H1 (cell line): ENCODE measurements around the gene SNRK. TPM values are rescaled to one million over a fixed set of nuclear protein-coding genes. Genes with fewer than 3 reads are reported as not detected.
A peak's percentile ranks its signal among the peaks of the same experiment; 100 is the strongest.

Experiments
- CTCF ChIA-PET: fragments of 300-600 bp; sonication (Branson Sonifier 250); formaldehyde crosslinking; loops from one replicate; lab custom pipeline; 2021; ENCODE audit not compliant: partially characterized antibody; lab: Charles Lee
- POLR2A ChIA-PET: fragments of 300-600 bp; sonication (Branson Sonifier 250); formaldehyde crosslinking; loops from one replicate; lab custom pipeline; 2021; ENCODE audit warnings: inconsistent platforms; ENCODE audit not compliant: partially characterized antibody; lab: Charles Lee
- DNase-seq, 2 experiments: peaks; one replicate each; pipeline versions ENCODE4 v3.0.0 to v3.0.0-alpha.2; 2010 to 2022; ENCODE audit warnings: low spot score in 2 of 2, low read depth in 1 of 2, mixed read lengths in 1 of 2
- FAIRE-seq: peaks from 2 replicates; lab custom pipeline; 2011; peaks lifted over from hg19 to GRCh38; lab: Jason Lieb, UNC
- H2AFZ ChIP-seq: 2 replicates; pipeline ENCODE4 v1.8.1; 2012; ENCODE audit warnings: low read length, inconsistent platforms
- H2AK5ac ChIP-seq: 2 replicates; pipeline ENCODE4 v1.6.1; 2013; ENCODE audit warnings: low read depth, low read length
- H2BK120ac ChIP-seq: replicated peaks from 2 replicates; pipeline ENCODE3; 2013; ENCODE audit warnings: low read depth, low read length, inconsistent platforms
- H2BK12ac ChIP-seq: 2 replicates; pipeline ENCODE4 v1.6.1; 2013; ENCODE audit warnings: low read depth, low read length
- H2BK15ac ChIP-seq: 2 replicates; pipeline ENCODE4 v1.6.1; 2013; ENCODE audit warnings: low read length
- H2BK20ac ChIP-seq: 2 replicates; pipeline ENCODE4 v1.6.1; 2013; ENCODE audit warnings: low read length
- H2BK5ac ChIP-seq: 2 replicates; pipeline ENCODE4 v1.6.1; 2013; ENCODE audit warnings: low read depth, low read length
- H3K14ac ChIP-seq: 2 replicates; pipeline ENCODE4 v1.6.1; 2013; ENCODE audit warnings: inconsistent platforms; ENCODE audit not compliant: insufficient read length
- H3K18ac ChIP-seq: 2 replicates; pipeline ENCODE4 v1.6.1; 2013; ENCODE audit warnings: low read length; ENCODE audit errors: extremely low read depth
- H3K23ac ChIP-seq: 2 replicates; pipeline ENCODE4 v1.6.1; 2013; ENCODE audit warnings: inconsistent platforms; ENCODE audit not compliant: insufficient read length
- H3K23me2 ChIP-seq: 2 replicates; pipeline ENCODE4 v1.6.1; 2013; ENCODE audit warnings: low read depth, low read length
- H3K27ac ChIP-seq: 2 replicates; pipeline ENCODE4 v1.6.1; 2011; ENCODE audit warnings: low read depth, low read length, inconsistent platforms
- H3K27me3 ChIP-seq, 4 experiments: replicated peaks in 1 of 4; 1 replicate in 1 of 4; 2 replicates in 3 of 4; pipeline versions ENCODE4 v1.6.1 to v1.8.1; 2011 to 2013; ENCODE audit warnings: low read length in 3 of 4, mild to moderate bottlenecking in 3 of 4, inconsistent platforms in 2 of 4, mixed read lengths in 2 of 4, moderate library complexity in 1 of 4; ENCODE audit not compliant: control insufficient read depth in 3 of 4, insufficient read depth in 3 of 4; ENCODE audit errors: extremely low read depth in 1 of 4
- H3K36me3 ChIP-seq, 4 experiments: 2 replicates each; pipeline versions ENCODE4 v1.6.1 to v1.8.1; 2011 to 2013; ENCODE audit warnings: mild to moderate bottlenecking in 4 of 4, low read length in 3 of 4, moderate library complexity in 2 of 4, control low read depth in 1 of 4, inconsistent platforms in 1 of 4; ENCODE audit not compliant: insufficient read depth in 4 of 4, control insufficient read depth in 2 of 4
- H3K4ac ChIP-seq: replicated peaks from 2 replicates; pipeline ENCODE3; 2013; ENCODE audit warnings: low read length, low read depth, mixed read lengths, inconsistent platforms; ENCODE audit not compliant: insufficient read length
- H3K4me1 ChIP-seq, 4 experiments: replicated peaks in 1 of 4; 1 replicate in 1 of 4; 2 replicates in 3 of 4; pipeline versions ENCODE4 v1.6.1 to v1.8.1; 2011 to 2013; ENCODE audit warnings: low read length in 3 of 4, inconsistent platforms in 2 of 4, mixed read lengths in 1 of 4; ENCODE audit not compliant: insufficient read depth in 4 of 4, control insufficient read depth in 3 of 4
- H3K4me2 ChIP-seq, 2 experiments: 2 replicates each; pipeline versions ENCODE4 v1.6.1 to v1.8.1; 2011 to 2013; ENCODE audit warnings: low read depth in 2 of 2, low read length in 2 of 2, control low read depth in 1 of 2, inconsistent platforms in 1 of 2, mild to moderate bottlenecking in 1 of 2; ENCODE audit not compliant: insufficient read depth in 1 of 2
- H3K4me3 ChIP-seq, 4 experiments: fragments of 200-600, 300-600 bp in 1 of 4; sonication (generic), shearing (Covaris generic), sonication (Bioruptor Twin) in 1 of 4; 2 replicates each; pipeline versions ENCODE4 v1.5.1 to v1.8.1; 2011 to 2016; ENCODE audit warnings: low read length in 4 of 4, low read depth in 3 of 4, control low read depth in 2 of 4, inconsistent platforms in 2 of 4, mild to moderate bottlenecking in 2 of 4, mixed read lengths in 1 of 4, moderate library complexity in 1 of 4; ENCODE audit not compliant: insufficient read depth in 2 of 4; ENCODE audit errors: extremely low read depth in 1 of 4
- H3K56ac ChIP-seq: replicated peaks from 2 replicates; pipeline ENCODE3; 2013; ENCODE audit warnings: low read depth, mild to moderate bottlenecking, mixed read lengths, low read length, inconsistent platforms; ENCODE audit not compliant: insufficient read length
- H3K79me1 ChIP-seq: 2 replicates; pipeline ENCODE4 v1.6.1; 2013; ENCODE audit warnings: low read depth, low read length, control low read depth
- H3K79me2 ChIP-seq, 2 experiments: 2 replicates each; pipeline versions ENCODE4 v1.6.1 to v1.8.1; 2012 to 2013; ENCODE audit warnings: low read length in 2 of 2, mild to moderate bottlenecking in 2 of 2, inconsistent platforms in 1 of 2; ENCODE audit not compliant: insufficient read depth in 2 of 2, control insufficient read depth in 1 of 2
- H3K9ac ChIP-seq, 4 experiments: replicated peaks in 1 of 4; 1 replicate in 1 of 4; 2 replicates in 3 of 4; pipeline versions ENCODE4 v1.6.1 to v1.8.1; 2011 to 2013; ENCODE audit warnings: low read depth in 3 of 4, low read length in 3 of 4, control low read depth in 2 of 4, mild to moderate bottlenecking in 2 of 4, moderate library complexity in 2 of 4, inconsistent platforms in 1 of 4; ENCODE audit errors: extremely low read depth in 1 of 4
- H3K9me3 ChIP-seq, 2 experiments: 2 replicates each; pipeline versions ENCODE4 v1.6.1 to v1.8.1; 2012 to 2013; ENCODE audit warnings: mild to moderate bottlenecking in 2 of 2, moderate library complexity in 2 of 2, control low read depth in 1 of 2, inconsistent platforms in 1 of 2, low read depth in 1 of 2, low read length in 1 of 2, mixed read lengths in 1 of 2; ENCODE audit not compliant: insufficient read depth in 2 of 2
- H4K20me1 ChIP-seq, 2 experiments: replicated peaks in 1 of 2; 2 replicates each; pipeline versions ENCODE3 to v1.8.1; 2011 to 2013; ENCODE audit warnings: inconsistent platforms in 2 of 2, low read length in 2 of 2, mild to moderate bottlenecking in 1 of 2; ENCODE audit not compliant: insufficient read depth in 2 of 2, control insufficient read depth in 1 of 2
- H4K5ac ChIP-seq: 2 replicates; pipeline ENCODE4 v1.6.1; 2013; ENCODE audit warnings: low read length, low read depth, mixed read lengths, inconsistent platforms; ENCODE audit not compliant: insufficient read length
- H4K8ac ChIP-seq: 2 replicates; pipeline ENCODE4 v1.8.0; 2013; ENCODE audit warnings: mild to moderate bottlenecking, moderate library complexity, low read length, inconsistent platforms; ENCODE audit not compliant: insufficient read depth; ENCODE audit errors: extremely low read depth
- H4K91ac ChIP-seq: replicated peaks from 2 replicates; pipeline ENCODE3; 2013; ENCODE audit warnings: low read length, mixed read lengths, inconsistent platforms; ENCODE audit not compliant: insufficient read length
- CHD2 ChIP-seq: IDR thresholded peaks from 2 replicates; pipeline ENCODE4 v1.6.1; 2012; ENCODE audit warnings: low read length, improper control_type of control experiment
- KDM1A ChIP-seq: fragments of 200-600, 300-600 bp; sonication (generic); IDR thresholded peaks from 2 replicates; pipeline ENCODE4 v1.7.1; 2016; ENCODE audit warnings: mild to moderate bottlenecking, low read length, borderline replicate concordance
- NANOG ChIP-seq: IDR thresholded peaks from 2 replicates; pipeline ENCODE4 v1.6.1; 2011; ENCODE audit warnings: low read length, low read depth, mild to moderate bottlenecking, inconsistent platforms; ENCODE audit not compliant: insufficient read depth, poor library complexity, severe bottlenecking
- SUZ12 ChIP-seq: fragments of 200-600 bp; sonication (generic); IDR thresholded peaks from 2 replicates; pipeline ENCODE4 v1.6.1; 2012; ENCODE audit warnings: mild to moderate bottlenecking, inconsistent platforms, low read length, moderate library complexity, mixed read lengths
- WGBS, 2 experiments: shearing (Covaris generic) in 1 of 2; methylation state at CpG; one replicate each; pipeline versions ENCODE4 v1.1.6 to v1.1.7; 2013 to 2015; ENCODE audit warnings: low lambda C conversion rate in 2 of 2, mixed read lengths in 2 of 2, inconsistent platforms in 1 of 2, low coverage in 1 of 2, missing lambda C conversion rate in 1 of 2; ENCODE audit not compliant: insufficient replicate concordance in 2 of 2, insufficient coverage in 1 of 2, insufficient read length in 1 of 2; ENCODE audit errors: extremely low coverage in 1 of 2, missing lambda C conversion rate in 1 of 2; 5-methylcytosine and 5-hydroxymethylcytosine counted together
- polyA plus RNA-seq, 7 experiments: library from polyadenylated mRNA; depleted of rRNA in 3 of 7; stranded (reverse) in 5 of 7; unstranded in 2 of 7; fragments of >200 nt in 5 of 7; fragments of 200-250 nt in 2 of 7; gene quantifications; 1 replicate in 5 of 7; 2 replicates in 1 of 7; 4 replicates in 1 of 7; pipeline versions ENCODE4 v1.2.1 to v1.2.3, GENCODE V29; 2011 to 2013; ENCODE audit warnings: missing spikeins in 2 of 7, mixed read lengths in 2 of 7
- total RNA-seq: library from RNA; stranded (reverse); fragmentation: NEBNext Ultra II Directional; extraction: Animal tissue kit (Norgen Biotek cat#: 25700); gene quantifications from 2 replicates; pipeline ENCODE4 v1.2.1, GENCODE V29; 2021

The SNRK gene
- total and polyA plus RNA-seq, 2 of the 8 experiments (the other 6 are each of a cell fraction or from before 2014, with no cell fraction given): 4.4 to 11.7 TPM

DNA sequence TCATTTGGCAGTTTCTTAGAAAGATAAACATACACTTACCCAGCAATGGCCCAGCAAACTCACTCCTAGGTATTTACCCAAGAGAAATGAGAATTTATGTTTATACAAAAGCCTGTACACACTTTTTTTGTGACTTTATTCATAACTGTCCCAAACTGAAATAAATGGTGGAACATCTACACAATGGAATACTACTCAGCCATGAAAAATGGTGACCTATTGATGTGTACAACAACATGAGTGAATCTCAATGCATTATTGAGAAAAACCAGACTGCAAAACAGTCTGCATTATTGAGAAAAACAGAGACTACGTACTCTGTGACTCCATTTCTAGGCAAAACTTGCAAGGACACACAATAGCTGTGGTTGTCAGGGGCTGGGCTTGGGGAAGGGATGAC is 37.2 kb downstream of the SNRK start:
- no peak overlapping the region for H2BK12ac ChIP-seq
- CTCF ChIA-PET: no interaction called here
- no peaks in the 10 kb centered on the region; the same call in 1 of the 2 replicates for H3K23me2 ChIP-seq
- H2BK20ac ChIP-seq: no peak overlapping the region
- H4K91ac ChIP-seq: no peak overlapping the region
- H3K18ac ChIP-seq: no peak overlapping the region
- no peak overlapping the region for H4K8ac ChIP-seq
- no peaks in the 10 kb centered on the region for H4K20me1 ChIP-seq
- peaks cover 3 to 8% of the 10 kb centered on the region in 2 experiments; a peak in 1 of 4 replicates for H3K79me2 ChIP-seq
- whole genome bisulfite sequencing, 2 experiments: 84% methylated on average over 1 of the region's 1 CpG; no CpG with 5 or more reads in 1 of the 2 experiments
- no peak overlapping the region for H3K4me2 ChIP-seq
- H2BK5ac ChIP-seq: no peak overlapping the region
- H3K27me3 ChIP-seq: no peaks in the 10 kb centered on the region
- 0 out of 7 replicates have a peak, but pooled peaks cover 0 to 2% (median 0%) of the 10 kb centered on the region in 4 experiments for H3K4me1 ChIP-seq
- no peak overlapping the region for H2BK120ac ChIP-seq
- no peaks in the 10 kb centered on the region; the same call in 1 of the 2 replicates for H3K79me1 ChIP-seq
- no peak overlapping the region for H2AFZ ChIP-seq
- H2BK15ac ChIP-seq: no peak overlapping the region
- H3K9ac ChIP-seq: no peak overlapping the region
- POLR2A ChIA-PET: no interaction called here
- H3K4ac ChIP-seq: no peak overlapping the region
- no peak overlapping the region for H2AK5ac ChIP-seq
- H3K4me3 ChIP-seq: no peak overlapping the region
- no peak overlapping the region for H3K23ac ChIP-seq
- H3K27ac ChIP-seq: no peak overlapping the region
- H3K56ac ChIP-seq: no peak overlapping the region
- FAIRE-seq: no peak
- TF ChIP-seq NANOG (no peak), KDM1A (peak; percentile 38; the same call in 1 of the 2 replicates), SUZ12 (no peak), CHD2 (no peak)
- DNase-seq: no peak
- H3K36me3 ChIP-seq: no peaks in the 10 kb centered on the region
- H3K14ac ChIP-seq: no peak overlapping the region
- H3K9me3 ChIP-seq: no peaks in the 10 kb centered on the region
- H4K5ac ChIP-seq: no peak overlapping the region
